Smooth muscle cell (in vitro differentiated cells): ENCODE data around the gene CACNG4. TPM values are rescaled to one million over a fixed set of nuclear protein-coding genes. Genes with fewer than 3 reads are reported as not detected.

ENCODE experiments used
- DNase-seq: peaks from one replicate; lab custom pipeline; 2025; ENCODE audit not compliant: unreplicated experiment; lab: John Stamatoyannopoulos, UW
- H2AFZ ChIP-seq: fragments of 200-600 bp; sonication (generic); 2 replicates; pipeline ENCODE4 v1.6.0; 2016; ENCODE audit warnings: antibody characterized with exemption, low read depth, mild to moderate bottlenecking
- H3F3A ChIP-seq: fragments of 200-600 bp; sonication (generic); 2 replicates; pipeline ENCODE4 v1.6.0; 2017; ENCODE audit warnings: antibody characterized with exemption, low read depth
- H3K27ac ChIP-seq: fragments of 200-600 bp; sonication (generic); 2 replicates; pipeline ENCODE4 v1.5.1; 2016; ENCODE audit warnings: low read depth, mild to moderate bottlenecking
- H3K27me3 ChIP-seq: fragments of 200-600 bp; sonication (generic); 2 replicates; pipeline ENCODE4 v1.6.1; 2016; ENCODE audit warnings: low read depth, mild to moderate bottlenecking
- H3K36me3 ChIP-seq: fragments of 200-600 bp; sonication (generic); 2 replicates; pipeline ENCODE4 v1.5.1; 2016; ENCODE audit warnings: low read depth
- H3K4me1 ChIP-seq: fragments of 200-600 bp; sonication (generic); 2 replicates; pipeline ENCODE4 v1.5.1; 2016; ENCODE audit warnings: low read depth
- H3K4me2 ChIP-seq: fragments of 200-600 bp; sonication (generic); 2 replicates; pipeline ENCODE4 v1.6.0; 2016; ENCODE audit warnings: mild to moderate bottlenecking
- H3K4me3 ChIP-seq: fragments of 200-600 bp; sonication (generic); 2 replicates; pipeline ENCODE4 v1.5.1; 2016; ENCODE audit warnings: mild to moderate bottlenecking
- H3K79me2 ChIP-seq: fragments of 200-600 bp; sonication (generic); 2 replicates; pipeline ENCODE4 v1.6.0; 2016; ENCODE audit warnings: low read depth, mild to moderate bottlenecking
- H3K9ac ChIP-seq: fragments of 200-600 bp; sonication (generic); 2 replicates; pipeline ENCODE4 v1.6.0; 2016; ENCODE audit warnings: low read depth
- H3K9me3 ChIP-seq: fragments of 200-600 bp; sonication (generic); replicated peaks from 2 replicates; pipeline ENCODE4 v1.5.1; 2016; ENCODE audit warnings: low read depth
- H4K20me1 ChIP-seq: fragments of 200-600 bp; sonication (generic); 2 replicates; pipeline ENCODE4 v1.6.0; 2016; ENCODE audit warnings: low read depth
- CTCF ChIP-seq: fragments of 200-600 bp; sonication (generic); IDR thresholded peaks from 2 replicates; pipeline ENCODE4 v1.5.1; 2017; ENCODE audit warnings: borderline replicate concordance, mild to moderate bottlenecking, antibody characterized with exemption; ENCODE audit not compliant: insufficient read depth, poor library complexity, severe bottlenecking
- WGBS: methylation state at CpG from one replicate; pipeline ENCODE4 v1.1.7; 2016; ENCODE audit warnings: low lambda C conversion rate; 5-methylcytosine and 5-hydroxymethylcytosine counted together
- polyA plus RNA-seq: library from polyadenylated mRNA; unstranded; fragments of >200 nt; fragmentation: Nextera tagmentation; extraction: Ambion mirVana; gene quantifications from 2 replicates; pipeline ENCODE4 v1.2.1, GENCODE V29; 2016
- total RNA-seq: library from RNA; depleted of rRNA; stranded (reverse); fragments of >200 nt; gene quantifications from 2 replicates; pipeline ENCODE4 v1.2.3, GENCODE V29; 2014

CACNG4 gene
- total and polyA plus RNA-seq, 2 experiments from 2014 or later = 1.4 to 6.5 TPM

- Histone ChIP-seq H3K4me2 (no peak overlapping the region), H2AFZ (no peak overlapping the region), H3K9ac (no peak overlapping the region), H3K9me3 (peaks cover 21% of the 10 kb centered on the region), H3K4me3 (no peak overlapping the region), H3K36me3 (no peaks in the 10 kb centered on the region), H3F3A (no peaks in the 10 kb centered on the region), H4K20me1 (no peaks in the 10 kb centered on the region), H3K79me2 (no peaks in the 10 kb centered on the region), H3K27me3 (no peaks in the 10 kb centered on the region), H3K4me1 (no peaks in the 10 kb centered on the region), H3K27ac (no peak overlapping the region)
- 92% methylated on average over 5 of the region's 5 CpGs for WGBS
- no peak for TF ChIP-seq CTCF
- no peak for DNase-seq
These were observed 80.4 kb downstream of the CACNG4 start for GRCh38 chr17:67044940-67045339.

GRCh38 chr17:67046398-67046797 lies 81.9 kb downstream of the CACNG4 start:
- H3F3A ChIP-seq = no peaks in the 10 kb centered on the region
- H3K27me3 ChIP-seq = no peaks in the 10 kb centered on the region
- no peaks in the 10 kb centered on the region for H3K4me1 ChIP-seq
- no peaks in the 10 kb centered on the region for H3K36me3 ChIP-seq
- no peaks in the 10 kb centered on the region for H4K20me1 ChIP-seq
- H3K27ac ChIP-seq = no peak overlapping the region
- H3K4me3 ChIP-seq = no peak overlapping the region
- no peak for TF ChIP-seq CTCF
- WGBS = 89% methylated on average over 4 of the region's 4 CpGs
- H3K4me2 ChIP-seq = no peak overlapping the region
- H3K9ac ChIP-seq = no peak overlapping the region
- no peak overlapping the region for H2AFZ ChIP-seq
- H3K79me2 ChIP-seq = no peaks in the 10 kb centered on the region
- H3K9me3 ChIP-seq = peaks cover 21% of the 10 kb centered on the region
- no peak for DNase-seq

- Histone ChIP-seq H3K27ac (no peak overlapping the region), H3K79me2 (no peaks in the 10 kb centered on the region), H3K4me3 (no peak overlapping the region), H3K27me3 (no peaks in the 10 kb centered on the region), H3K36me3 (no peaks in the 10 kb centered on the region), H3K4me2 (no peak overlapping the region), H3K9me3 (peaks cover 21% of the 10 kb centered on the region), H2AFZ (no peak overlapping the region), H3F3A (no peaks in the 10 kb centered on the region), H3K9ac (no peak overlapping the region), H4K20me1 (no peaks in the 10 kb centered on the region), H3K4me1 (no peaks in the 10 kb centered on the region)
- DNase-seq = no peak
- 74% methylated on average over 1 of the region's 1 CpG for WGBS
- no peak for TF ChIP-seq CTCF
These were observed 82.9 kb downstream of the CACNG4 start for GRCh38 chr17:67047382-67047781.

GRCh38 chr17:67049025-67049739 lies 84.7 kb downstream of the CACNG4 start:
- Histone ChIP-seq H3K4me3 (no peak overlapping the region), H3K27ac (no peak overlapping the region), H4K20me1 (no peaks in the 10 kb centered on the region), H3K9ac (no peak overlapping the region), H3K9me3 (peaks cover 21% of the 10 kb centered on the region), H3K4me1 (no peaks in the 10 kb centered on the region), H3K4me2 (no peak overlapping the region), H3K36me3 (no peaks in the 10 kb centered on the region), H3K27me3 (no peaks in the 10 kb centered on the region), H2AFZ (no peak overlapping the region), H3F3A (no peaks in the 10 kb centered on the region), H3K79me2 (no peaks in the 10 kb centered on the region)
- TF ChIP-seq CTCF = no peak
- WGBS = 79% methylated on average over 5 of the region's 5 CpGs
- DNase-seq = no peak
